ENCODE measurements around the gene CTIF. TPM values are rescaled to one million over a fixed set of nuclear protein-coding genes. Genes with fewer than 3 reads are reported as not detected.

Gene CTIF
- total and polyA plus RNA-seq, 2 experiments from 2014 or later = 8.6 to 14.4 TPM

DNA sequence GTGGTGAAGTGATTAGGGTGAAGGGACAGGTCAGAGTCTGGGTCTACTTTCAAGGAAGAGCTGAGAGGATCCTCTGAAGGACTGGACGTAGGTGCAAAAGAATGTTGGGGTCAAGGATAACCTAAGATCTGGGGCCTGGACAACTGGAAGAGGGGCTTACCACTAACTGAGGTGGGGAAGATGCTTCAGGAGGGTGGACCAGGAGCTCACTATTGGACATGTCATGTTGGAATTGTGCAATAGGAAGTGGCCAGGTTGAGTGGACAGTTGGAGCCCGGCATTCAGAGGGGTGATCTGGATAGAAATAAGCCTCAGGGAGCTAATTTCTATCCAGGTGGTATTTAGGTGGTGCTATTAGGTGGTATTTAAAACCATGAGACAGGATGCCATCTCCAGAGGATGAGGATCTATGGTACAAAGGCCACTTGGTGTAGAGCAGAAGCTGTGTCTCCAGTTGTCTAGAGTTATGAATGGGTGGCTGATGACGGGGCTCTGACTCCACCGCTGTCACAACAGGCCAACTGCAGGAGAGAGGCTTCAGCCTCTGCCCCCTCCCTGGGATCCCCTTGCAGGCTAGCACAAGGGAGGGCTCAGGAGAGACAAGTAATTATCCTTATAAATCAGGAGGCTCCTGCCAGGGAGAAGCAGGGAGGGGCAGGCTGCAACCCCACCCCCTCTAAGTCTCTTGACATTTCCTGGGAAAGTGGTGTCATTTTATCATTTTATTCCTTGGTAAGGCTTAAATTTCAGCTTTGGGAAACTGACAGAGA is 254.0 kb downstream of the CTIF start:
- Histone ChIP-seq H3K9me2 (ENCODE audit: insufficient read depth) (no peaks in the 10 kb centered on the region), H3K4me3 (no peak overlapping the region), H3K36me3 (ENCODE audit: insufficient read depth) (no peaks in the 10 kb centered on the region), H4K20me1 (replicated peaks; ENCODE audit: insufficient read depth) (no peaks in the 10 kb centered on the region), H3F3A (replicated peaks; ENCODE audit: low read depth) (no peaks in the 10 kb centered on the region), H3K27me3 (ENCODE audit: insufficient read depth) (no peaks in the 10 kb centered on the region), H3K79me2 (replicated peaks; ENCODE audit: insufficient read depth) (no peaks in the 10 kb centered on the region), H3K27ac (ENCODE audit: low read depth) (no peak overlapping the region), H2AFZ (no peak overlapping the region), H3K4me2 (no peak overlapping the region), H3K4me1 (ENCODE audit: insufficient read depth) (no peaks in the 10 kb centered on the region)
- H3K9me3 Mint-ChIP-seq = no peaks in the 10 kb centered on the region
- TF ChIP-seq, protein P1, sequence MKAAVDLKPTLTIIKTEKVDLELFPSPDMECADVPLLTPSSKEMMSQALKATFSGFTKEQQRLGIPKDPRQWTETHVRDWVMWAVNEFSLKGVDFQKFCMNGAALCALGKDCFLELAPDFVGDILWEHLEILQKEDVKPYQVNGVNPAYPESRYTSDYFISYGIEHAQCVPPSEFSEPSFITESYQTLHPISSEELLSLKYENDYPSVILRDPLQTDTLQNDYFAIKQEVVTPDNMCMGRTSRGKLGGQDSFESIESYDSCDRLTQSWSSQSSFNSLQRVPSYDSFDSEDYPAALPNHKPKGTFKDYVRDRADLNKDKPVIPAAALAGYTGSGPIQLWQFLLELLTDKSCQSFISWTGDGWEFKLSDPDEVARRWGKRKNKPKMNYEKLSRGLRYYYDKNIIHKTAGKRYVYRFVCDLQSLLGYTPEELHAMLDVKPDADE (IDR thresholded peaks at IDR 0.05) = no peak
- no peak for TF ChIP-seq CREB1 (CRISPR knock-in tag; IDR thresholded peaks at IDR 0.05; ENCODE audit: low read depth)
- TF ChIP-seq, protein P2, sequence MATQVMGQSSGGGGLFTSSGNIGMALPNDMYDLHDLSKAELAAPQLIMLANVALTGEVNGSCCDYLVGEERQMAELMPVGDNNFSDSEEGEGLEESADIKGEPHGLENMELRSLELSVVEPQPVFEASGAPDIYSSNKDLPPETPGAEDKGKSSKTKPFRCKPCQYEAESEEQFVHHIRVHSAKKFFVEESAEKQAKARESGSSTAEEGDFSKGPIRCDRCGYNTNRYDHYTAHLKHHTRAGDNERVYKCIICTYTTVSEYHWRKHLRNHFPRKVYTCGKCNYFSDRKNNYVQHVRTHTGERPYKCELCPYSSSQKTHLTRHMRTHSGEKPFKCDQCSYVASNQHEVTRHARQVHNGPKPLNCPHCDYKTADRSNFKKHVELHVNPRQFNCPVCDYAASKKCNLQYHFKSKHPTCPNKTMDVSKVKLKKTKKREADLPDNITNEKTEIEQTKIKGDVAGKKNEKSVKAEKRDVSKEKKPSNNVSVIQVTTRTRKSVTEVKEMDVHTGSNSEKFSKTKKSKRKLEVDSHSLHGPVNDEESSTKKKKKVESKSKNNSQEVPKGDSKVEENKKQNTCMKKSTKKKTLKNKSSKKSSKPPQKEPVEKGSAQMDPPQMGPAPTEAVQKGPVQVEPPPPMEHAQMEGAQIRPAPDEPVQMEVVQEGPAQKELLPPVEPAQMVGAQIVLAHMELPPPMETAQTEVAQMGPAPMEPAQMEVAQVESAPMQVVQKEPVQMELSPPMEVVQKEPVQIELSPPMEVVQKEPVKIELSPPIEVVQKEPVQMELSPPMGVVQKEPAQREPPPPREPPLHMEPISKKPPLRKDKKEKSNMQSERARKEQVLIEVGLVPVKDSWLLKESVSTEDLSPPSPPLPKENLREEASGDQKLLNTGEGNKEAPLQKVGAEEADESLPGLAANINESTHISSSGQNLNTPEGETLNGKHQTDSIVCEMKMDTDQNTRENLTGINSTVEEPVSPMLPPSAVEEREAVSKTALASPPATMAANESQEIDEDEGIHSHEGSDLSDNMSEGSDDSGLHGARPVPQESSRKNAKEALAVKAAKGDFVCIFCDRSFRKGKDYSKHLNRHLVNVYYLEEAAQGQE (IDR thresholded peaks at IDR 0.05; ENCODE audit: unreplicated experiment) = no peak
- TF ChIP-seq STAT1 (IDR thresholded peaks at IDR 0.05; ENCODE audit: unreplicated experiment) = no peak
- no peak for TF ChIP-seq ZNF114 (CRISPR knock-in tag; IDR thresholded peaks at IDR 0.05)
- TF ChIP-seq, protein P3, sequence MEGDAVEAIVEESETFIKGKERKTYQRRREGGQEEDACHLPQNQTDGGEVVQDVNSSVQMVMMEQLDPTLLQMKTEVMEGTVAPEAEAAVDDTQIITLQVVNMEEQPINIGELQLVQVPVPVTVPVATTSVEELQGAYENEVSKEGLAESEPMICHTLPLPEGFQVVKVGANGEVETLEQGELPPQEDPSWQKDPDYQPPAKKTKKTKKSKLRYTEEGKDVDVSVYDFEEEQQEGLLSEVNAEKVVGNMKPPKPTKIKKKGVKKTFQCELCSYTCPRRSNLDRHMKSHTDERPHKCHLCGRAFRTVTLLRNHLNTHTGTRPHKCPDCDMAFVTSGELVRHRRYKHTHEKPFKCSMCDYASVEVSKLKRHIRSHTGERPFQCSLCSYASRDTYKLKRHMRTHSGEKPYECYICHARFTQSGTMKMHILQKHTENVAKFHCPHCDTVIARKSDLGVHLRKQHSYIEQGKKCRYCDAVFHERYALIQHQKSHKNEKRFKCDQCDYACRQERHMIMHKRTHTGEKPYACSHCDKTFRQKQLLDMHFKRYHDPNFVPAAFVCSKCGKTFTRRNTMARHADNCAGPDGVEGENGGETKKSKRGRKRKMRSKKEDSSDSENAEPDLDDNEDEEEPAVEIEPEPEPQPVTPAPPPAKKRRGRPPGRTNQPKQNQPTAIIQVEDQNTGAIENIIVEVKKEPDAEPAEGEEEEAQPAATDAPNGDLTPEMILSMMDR (conservative IDR thresholded peaks at IDR 0.05; ENCODE audit: low read depth in 2 of 2) = no peak
- no peak for TF ChIP-seq EZH2 (IDR thresholded peaks at IDR 0.05; ENCODE audit: low read depth, unreplicated experiment)
- TF ChIP-seq, protein P4, sequence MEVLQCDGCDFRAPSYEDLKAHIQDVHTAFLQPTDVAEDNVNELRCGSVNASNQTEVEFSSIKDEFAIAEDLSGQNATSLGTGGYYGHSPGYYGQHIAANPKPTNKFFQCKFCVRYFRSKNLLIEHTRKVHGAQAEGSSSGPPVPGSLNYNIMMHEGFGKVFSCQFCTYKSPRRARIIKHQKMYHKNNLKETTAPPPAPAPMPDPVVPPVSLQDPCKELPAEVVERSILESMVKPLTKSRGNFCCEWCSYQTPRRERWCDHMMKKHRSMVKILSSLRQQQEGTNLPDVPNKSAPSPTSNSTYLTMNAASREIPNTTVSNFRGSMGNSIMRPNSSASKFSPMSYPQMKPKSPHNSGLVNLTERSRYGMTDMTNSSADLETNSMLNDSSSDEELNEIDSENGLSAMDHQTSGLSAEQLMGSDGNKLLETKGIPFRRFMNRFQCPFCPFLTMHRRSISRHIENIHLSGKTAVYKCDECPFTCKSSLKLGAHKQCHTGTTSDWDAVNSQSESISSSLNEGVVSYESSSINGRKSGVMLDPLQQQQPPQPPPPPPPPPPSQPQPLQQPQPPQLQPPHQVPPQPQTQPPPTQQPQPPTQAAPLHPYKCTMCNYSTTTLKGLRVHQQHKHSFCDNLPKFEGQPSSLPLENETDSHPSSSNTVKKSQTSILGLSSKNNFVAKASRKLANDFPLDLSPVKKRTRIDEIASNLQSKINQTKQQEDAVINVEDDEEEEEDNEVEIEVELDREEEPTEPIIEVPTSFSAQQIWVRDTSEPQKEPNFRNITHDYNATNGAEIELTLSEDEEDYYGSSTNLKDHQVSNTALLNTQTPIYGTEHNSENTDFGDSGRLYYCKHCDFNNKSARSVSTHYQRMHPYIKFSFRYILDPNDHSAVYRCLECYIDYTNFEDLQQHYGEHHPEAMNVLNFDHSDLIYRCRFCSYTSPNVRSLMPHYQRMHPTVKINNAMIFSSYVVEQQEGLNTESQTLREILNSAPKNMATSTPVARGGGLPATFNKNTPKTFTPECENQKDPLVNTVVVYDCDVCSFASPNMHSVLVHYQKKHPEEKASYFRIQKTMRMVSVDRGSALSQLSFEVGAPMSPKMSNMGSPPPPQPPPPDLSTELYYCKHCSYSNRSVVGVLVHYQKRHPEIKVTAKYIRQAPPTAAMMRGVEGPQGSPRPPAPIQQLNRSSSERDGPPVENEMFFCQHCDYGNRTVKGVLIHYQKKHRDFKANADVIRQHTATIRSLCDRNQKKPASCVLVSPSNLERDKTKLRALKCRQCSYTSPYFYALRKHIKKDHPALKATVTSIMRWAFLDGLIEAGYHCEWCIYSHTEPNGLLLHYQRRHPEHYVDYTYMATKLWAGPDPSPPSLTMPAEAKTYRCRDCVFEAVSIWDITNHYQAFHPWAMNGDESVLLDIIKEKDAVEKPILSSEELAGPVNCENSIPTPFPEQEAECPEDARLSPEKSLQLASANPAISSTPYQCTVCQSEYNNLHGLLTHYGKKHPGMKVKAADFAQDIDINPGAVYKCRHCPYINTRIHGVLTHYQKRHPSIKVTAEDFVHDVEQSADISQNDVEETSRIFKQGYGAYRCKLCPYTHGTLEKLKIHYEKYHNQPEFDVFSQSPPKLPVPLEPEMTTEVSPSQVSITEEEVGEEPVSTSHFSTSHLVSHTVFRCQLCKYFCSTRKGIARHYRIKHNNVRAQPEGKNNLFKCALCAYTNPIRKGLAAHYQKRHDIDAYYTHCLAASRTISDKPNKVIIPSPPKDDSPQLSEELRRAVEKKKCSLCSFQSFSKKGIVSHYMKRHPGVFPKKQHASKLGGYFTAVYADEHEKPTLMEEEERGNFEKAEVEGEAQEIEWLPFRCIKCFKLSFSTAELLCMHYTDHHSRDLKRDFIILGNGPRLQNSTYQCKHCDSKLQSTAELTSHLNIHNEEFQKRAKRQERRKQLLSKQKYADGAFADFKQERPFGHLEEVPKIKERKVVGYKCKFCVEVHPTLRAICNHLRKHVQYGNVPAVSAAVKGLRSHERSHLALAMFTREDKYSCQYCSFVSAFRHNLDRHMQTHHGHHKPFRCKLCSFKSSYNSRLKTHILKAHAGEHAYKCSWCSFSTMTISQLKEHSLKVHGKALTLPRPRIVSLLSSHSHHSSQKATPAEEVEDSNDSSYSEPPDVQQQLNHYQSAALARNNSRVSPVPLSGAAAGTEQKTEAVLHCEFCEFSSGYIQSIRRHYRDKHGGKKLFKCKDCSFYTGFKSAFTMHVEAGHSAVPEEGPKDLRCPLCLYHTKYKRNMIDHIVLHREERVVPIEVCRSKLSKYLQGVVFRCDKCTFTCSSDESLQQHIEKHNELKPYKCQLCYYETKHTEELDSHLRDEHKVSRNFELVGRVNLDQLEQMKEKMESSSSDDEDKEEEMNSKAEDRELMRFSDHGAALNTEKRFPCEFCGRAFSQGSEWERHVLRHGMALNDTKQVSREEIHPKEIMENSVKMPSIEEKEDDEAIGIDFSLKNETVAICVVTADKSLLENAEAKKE (CRISPR knock-in tag; IDR thresholded peaks at IDR 0.05) = no peak
- no peak overlapping the region for H3K4me3 Mint-ChIP-seq
- H3K4me1 Mint-ChIP-seq = no peaks in the 10 kb centered on the region; the same call in 1 of the 3 replicates
- no peak overlapping the region for H3K27ac Mint-ChIP-seq
- DNase-seq (ENCODE audit: low spot score) (no peak), ATAC-seq (no peak)
- peaks cover 11% of the 10 kb centered on the region for H3K27me3 Mint-ChIP-seq (ENCODE audit: insufficient read depth, low read depth, poor library complexity)
- peaks cover 3% of the 10 kb centered on the region; the same call in 1 of the 3 replicates for H3K36me3 Mint-ChIP-seq (ENCODE audit: low read depth)
